H1 (cell line): Measurements from ENCODE around the gene DYNLL2. TPM values are rescaled to one million over a fixed set of nuclear protein-coding genes. Genes with fewer than 3 reads are reported as not detected.

Source experiments
- CTCF ChIA-PET: fragments of 300-600 bp; sonication (Branson Sonifier 250); formaldehyde crosslinking; loops from one replicate; lab custom pipeline; 2021; ENCODE audit not compliant: partially characterized antibody; lab: Charles Lee
- POLR2A ChIA-PET: fragments of 300-600 bp; sonication (Branson Sonifier 250); formaldehyde crosslinking; loops from one replicate; lab custom pipeline; 2021; ENCODE audit warnings: inconsistent platforms; ENCODE audit not compliant: partially characterized antibody; lab: Charles Lee
- DNase-seq, 2 experiments: peaks; one replicate each; pipeline versions ENCODE4 v3.0.0 to v3.0.0-alpha.2; 2010 to 2022; ENCODE audit warnings: low spot score in 2 of 2, low read depth in 1 of 2, mixed read lengths in 1 of 2
- FAIRE-seq: peaks from 2 replicates; lab custom pipeline; 2011; peaks lifted over from hg19 to GRCh38; lab: Jason Lieb, UNC
- H2AFZ ChIP-seq: 2 replicates; pipeline ENCODE4 v1.8.1; 2012; ENCODE audit warnings: low read length, inconsistent platforms
- H2AK5ac ChIP-seq: 2 replicates; pipeline ENCODE4 v1.6.1; 2013; ENCODE audit warnings: low read depth, low read length
- H2BK120ac ChIP-seq: replicated peaks from 2 replicates; pipeline ENCODE3; 2013; ENCODE audit warnings: low read depth, low read length, inconsistent platforms
- H2BK12ac ChIP-seq: 2 replicates; pipeline ENCODE4 v1.6.1; 2013; ENCODE audit warnings: low read depth, low read length
- H2BK15ac ChIP-seq: 2 replicates; pipeline ENCODE4 v1.6.1; 2013; ENCODE audit warnings: low read length
- H2BK20ac ChIP-seq: 2 replicates; pipeline ENCODE4 v1.6.1; 2013; ENCODE audit warnings: low read length
- H2BK5ac ChIP-seq: 2 replicates; pipeline ENCODE4 v1.6.1; 2013; ENCODE audit warnings: low read depth, low read length
- H3K14ac ChIP-seq: 2 replicates; pipeline ENCODE4 v1.6.1; 2013; ENCODE audit warnings: inconsistent platforms; ENCODE audit not compliant: insufficient read length
- H3K18ac ChIP-seq: 2 replicates; pipeline ENCODE4 v1.6.1; 2013; ENCODE audit warnings: low read length; ENCODE audit errors: extremely low read depth
- H3K23ac ChIP-seq: 2 replicates; pipeline ENCODE4 v1.6.1; 2013; ENCODE audit warnings: inconsistent platforms; ENCODE audit not compliant: insufficient read length
- H3K23me2 ChIP-seq: 2 replicates; pipeline ENCODE4 v1.6.1; 2013; ENCODE audit warnings: low read depth, low read length
- H3K27ac ChIP-seq: 2 replicates; pipeline ENCODE4 v1.6.1; 2011; ENCODE audit warnings: low read depth, low read length, inconsistent platforms
- H3K27me3 ChIP-seq, 4 experiments: replicated peaks in 1 of 4; 1 replicate in 1 of 4; 2 replicates in 3 of 4; pipeline versions ENCODE4 v1.6.1 to v1.8.1; 2011 to 2013; ENCODE audit warnings: low read length in 3 of 4, mild to moderate bottlenecking in 3 of 4, inconsistent platforms in 2 of 4, mixed read lengths in 2 of 4, moderate library complexity in 1 of 4; ENCODE audit not compliant: control insufficient read depth in 3 of 4, insufficient read depth in 3 of 4; ENCODE audit errors: extremely low read depth in 1 of 4
- H3K36me3 ChIP-seq, 4 experiments: 2 replicates each; pipeline versions ENCODE4 v1.6.1 to v1.8.1; 2011 to 2013; ENCODE audit warnings: mild to moderate bottlenecking in 4 of 4, low read length in 3 of 4, moderate library complexity in 2 of 4, control low read depth in 1 of 4, inconsistent platforms in 1 of 4; ENCODE audit not compliant: insufficient read depth in 4 of 4, control insufficient read depth in 2 of 4
- H3K4ac ChIP-seq: replicated peaks from 2 replicates; pipeline ENCODE3; 2013; ENCODE audit warnings: low read length, low read depth, mixed read lengths, inconsistent platforms; ENCODE audit not compliant: insufficient read length
- H3K4me1 ChIP-seq, 4 experiments: replicated peaks in 1 of 4; 1 replicate in 1 of 4; 2 replicates in 3 of 4; pipeline versions ENCODE4 v1.6.1 to v1.8.1; 2011 to 2013; ENCODE audit warnings: low read length in 3 of 4, inconsistent platforms in 2 of 4, mixed read lengths in 1 of 4; ENCODE audit not compliant: insufficient read depth in 4 of 4, control insufficient read depth in 3 of 4
- H3K4me2 ChIP-seq, 2 experiments: 2 replicates each; pipeline versions ENCODE4 v1.6.1 to v1.8.1; 2011 to 2013; ENCODE audit warnings: low read depth in 2 of 2, low read length in 2 of 2, control low read depth in 1 of 2, inconsistent platforms in 1 of 2, mild to moderate bottlenecking in 1 of 2; ENCODE audit not compliant: insufficient read depth in 1 of 2
- H3K4me3 ChIP-seq, 4 experiments: fragments of 200-600, 300-600 bp in 1 of 4; sonication (generic), shearing (Covaris generic), sonication (Bioruptor Twin) in 1 of 4; 2 replicates each; pipeline versions ENCODE4 v1.5.1 to v1.8.1; 2011 to 2016; ENCODE audit warnings: low read length in 4 of 4, low read depth in 3 of 4, control low read depth in 2 of 4, inconsistent platforms in 2 of 4, mild to moderate bottlenecking in 2 of 4, mixed read lengths in 1 of 4, moderate library complexity in 1 of 4; ENCODE audit not compliant: insufficient read depth in 2 of 4; ENCODE audit errors: extremely low read depth in 1 of 4
- H3K56ac ChIP-seq: replicated peaks from 2 replicates; pipeline ENCODE3; 2013; ENCODE audit warnings: low read depth, mild to moderate bottlenecking, mixed read lengths, low read length, inconsistent platforms; ENCODE audit not compliant: insufficient read length
- H3K79me1 ChIP-seq: 2 replicates; pipeline ENCODE4 v1.6.1; 2013; ENCODE audit warnings: low read depth, low read length, control low read depth
- H3K79me2 ChIP-seq, 2 experiments: 2 replicates each; pipeline versions ENCODE4 v1.6.1 to v1.8.1; 2012 to 2013; ENCODE audit warnings: low read length in 2 of 2, mild to moderate bottlenecking in 2 of 2, inconsistent platforms in 1 of 2; ENCODE audit not compliant: insufficient read depth in 2 of 2, control insufficient read depth in 1 of 2
- H3K9ac ChIP-seq, 4 experiments: replicated peaks in 1 of 4; 1 replicate in 1 of 4; 2 replicates in 3 of 4; pipeline versions ENCODE4 v1.6.1 to v1.8.1; 2011 to 2013; ENCODE audit warnings: low read depth in 3 of 4, low read length in 3 of 4, control low read depth in 2 of 4, mild to moderate bottlenecking in 2 of 4, moderate library complexity in 2 of 4, inconsistent platforms in 1 of 4; ENCODE audit errors: extremely low read depth in 1 of 4
- H3K9me3 ChIP-seq, 2 experiments: 2 replicates each; pipeline versions ENCODE4 v1.6.1 to v1.8.1; 2012 to 2013; ENCODE audit warnings: mild to moderate bottlenecking in 2 of 2, moderate library complexity in 2 of 2, control low read depth in 1 of 2, inconsistent platforms in 1 of 2, low read depth in 1 of 2, low read length in 1 of 2, mixed read lengths in 1 of 2; ENCODE audit not compliant: insufficient read depth in 2 of 2
- H4K20me1 ChIP-seq, 2 experiments: replicated peaks in 1 of 2; 2 replicates each; pipeline versions ENCODE3 to v1.8.1; 2011 to 2013; ENCODE audit warnings: inconsistent platforms in 2 of 2, low read length in 2 of 2, mild to moderate bottlenecking in 1 of 2; ENCODE audit not compliant: insufficient read depth in 2 of 2, control insufficient read depth in 1 of 2
- H4K5ac ChIP-seq: 2 replicates; pipeline ENCODE4 v1.6.1; 2013; ENCODE audit warnings: low read length, low read depth, mixed read lengths, inconsistent platforms; ENCODE audit not compliant: insufficient read length
- H4K8ac ChIP-seq: 2 replicates; pipeline ENCODE4 v1.8.0; 2013; ENCODE audit warnings: mild to moderate bottlenecking, moderate library complexity, low read length, inconsistent platforms; ENCODE audit not compliant: insufficient read depth; ENCODE audit errors: extremely low read depth
- H4K91ac ChIP-seq: replicated peaks from 2 replicates; pipeline ENCODE3; 2013; ENCODE audit warnings: low read length, mixed read lengths, inconsistent platforms; ENCODE audit not compliant: insufficient read length
- BACH1 ChIP-seq: IDR thresholded peaks from 2 replicates; pipeline ENCODE4 v1.6.1; 2012; ENCODE audit warnings: low read length, improper control_type of control experiment
- CHD1 ChIP-seq: IDR thresholded peaks from 2 replicates; pipeline ENCODE4 v1.6.1; 2012; ENCODE audit warnings: low read depth, low read length, improper control_type of control experiment
- JUND ChIP-seq: IDR thresholded peaks from 2 replicates; pipeline ENCODE4 v1.6.1; 2011; ENCODE audit warnings: mild to moderate bottlenecking, improper control_type of control experiment, low read length
- RFX5 ChIP-seq: IDR thresholded peaks from 2 replicates; pipeline ENCODE4 v1.6.1; 2011; ENCODE audit warnings: low read depth, low read length, improper control_type of control experiment, borderline replicate concordance
- SP4 ChIP-seq: IDR thresholded peaks from 2 replicates; pipeline ENCODE4 v1.6.1; 2012; ENCODE audit warnings: low read length, inconsistent platforms
- SRF ChIP-seq: IDR thresholded peaks from 2 replicates; pipeline ENCODE4 v1.6.1; 2011; ENCODE audit warnings: mild to moderate bottlenecking, low read depth, low read length, moderate library complexity
- TEAD4 ChIP-seq: IDR thresholded peaks from 2 replicates; pipeline ENCODE4 v1.6.1; 2012; ENCODE audit warnings: low read depth, low read length, inconsistent platforms, mixed read lengths
- WGBS, 2 experiments: shearing (Covaris generic) in 1 of 2; methylation state at CpG; one replicate each; pipeline versions ENCODE4 v1.1.6 to v1.1.7; 2013 to 2015; ENCODE audit warnings: low lambda C conversion rate in 2 of 2, mixed read lengths in 2 of 2, inconsistent platforms in 1 of 2, low coverage in 1 of 2, missing lambda C conversion rate in 1 of 2; ENCODE audit not compliant: insufficient replicate concordance in 2 of 2, insufficient coverage in 1 of 2, insufficient read length in 1 of 2; ENCODE audit errors: extremely low coverage in 1 of 2, missing lambda C conversion rate in 1 of 2; 5-methylcytosine and 5-hydroxymethylcytosine counted together
- polyA plus RNA-seq, 7 experiments: library from polyadenylated mRNA; depleted of rRNA in 3 of 7; stranded (reverse) in 5 of 7; unstranded in 2 of 7; fragments of >200 nt in 5 of 7; fragments of 200-250 nt in 2 of 7; gene quantifications; 1 replicate in 5 of 7; 2 replicates in 1 of 7; 4 replicates in 1 of 7; pipeline versions ENCODE4 v1.2.1 to v1.2.3, GENCODE V29; 2011 to 2013; ENCODE audit warnings: missing spikeins in 2 of 7, mixed read lengths in 2 of 7
- total RNA-seq: library from RNA; stranded (reverse); fragmentation: NEBNext Ultra II Directional; extraction: Animal tissue kit (Norgen Biotek cat#: 25700); gene quantifications from 2 replicates; pipeline ENCODE4 v1.2.1, GENCODE V29; 2021
- TF ChIP-seq, protein P1 (sequence below): IDR thresholded peaks from 2 replicates; pipeline ENCODE4 v1.6.1; 2012; ENCODE audit warnings: inconsistent platforms

Gene DYNLL2
- total and polyA plus RNA-seq, 2 of the 8 experiments (the other 6 are each of a cell fraction or from before 2014, with no cell fraction given) = 19.8 to 52.7 TPM

- Histone ChIP-seq H4K5ac (no peak overlapping the region), H3K27ac (no peak overlapping the region), H2BK5ac (no peak overlapping the region), H2AK5ac (no peak overlapping the region), H4K8ac (no peak overlapping the region), H2BK15ac (no peak overlapping the region), H3K9me3 (no peaks in the 10 kb centered on the region), H3K56ac (no peak overlapping the region), H2BK120ac (no peak overlapping the region), H3K23ac (no peak overlapping the region), H2BK20ac (no peak overlapping the region), H3K27me3 (no peaks in the 10 kb centered on the region), H3K18ac (no peak overlapping the region), H2AFZ (no peak overlapping the region), H3K9ac (no peak overlapping the region), H3K4me3 (no peak overlapping the region), H3K4ac (no peak overlapping the region), H3K23me2 (no peaks in the 10 kb centered on the region), H4K20me1 (no peaks in the 10 kb centered on the region), H3K4me2 (no peak overlapping the region), H3K36me3 (no peaks in the 10 kb centered on the region), H2BK12ac (no peak overlapping the region), H3K79me1 (no peaks in the 10 kb centered on the region), H4K91ac (no peak overlapping the region), H3K14ac (no peak overlapping the region), H3K79me2 (no peaks in the 10 kb centered on the region), H3K4me1 (no peaks in the 10 kb centered on the region)
- 86% methylated on average over 8 of the region's 8 CpGs; no CpG with 5 or more reads in 1 of the 2 experiments for WGBS, 2 experiments
- ChIA-PET CTCF (interaction anchor here (1.6 to 2.1 kb wide), 3 partner anchors 8 to 53 kb away, joined by 3 to 8 read pairs (median 4); no protein-coding TSS in a partner anchor), POLR2A (interaction anchor here (1.1 to 2.1 kb wide), 4 partner anchors 13 to 56 kb away, joined by 3 to 8 read pairs (median 4); partner anchors contain the start of genes DYNLL2 and SRSF1)
- FAIRE-seq (no peak), DNase-seq (no peak)
- no peak for TF ChIP-seq BACH1
- no peak for TF ChIP-seq SP4
- TF ChIP-seq RFX5 = no peak
- TF ChIP-seq, protein P1, sequence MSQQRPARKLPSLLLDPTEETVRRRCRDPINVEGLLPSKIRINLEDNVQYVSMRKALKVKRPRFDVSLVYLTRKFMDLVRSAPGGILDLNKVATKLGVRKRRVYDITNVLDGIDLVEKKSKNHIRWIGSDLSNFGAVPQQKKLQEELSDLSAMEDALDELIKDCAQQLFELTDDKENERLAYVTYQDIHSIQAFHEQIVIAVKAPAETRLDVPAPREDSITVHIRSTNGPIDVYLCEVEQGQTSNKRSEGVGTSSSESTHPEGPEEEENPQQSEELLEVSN = no peak
- TF ChIP-seq TEAD4 = no peak
- TF ChIP-seq SRF = no peak
- no peak for TF ChIP-seq JUND
- TF ChIP-seq CHD1 = no peak
Measured at GRCh38 chr17:58052945-58053715, 30.1 kb upstream of the DYNLL2 start.
